Fibroblast of peridontal ligament (primary cell): Measurements from ENCODE around the gene KIF6.
"Not testable (repeated sequence)": the region's sequence is repeated elsewhere in the genome, so short reads cannot be mapped to it uniquely, and the experiment has no call there.

Source experiments
- DNase-seq: peaks from one replicate; pipeline ENCODE4 v3.0.0-alpha.2; 2010; ENCODE audit errors: extremely low read depth

KIF6 gene

GRCh38 chr6:39724787-39725631 is at the start of gene KIF6:
Gene KIF6 (minus strand): TSS chr6:39725408. CDS start chr6:39725310, 98 bp downstream.
- DNase-seq = peak; percentile 80

DNA sequence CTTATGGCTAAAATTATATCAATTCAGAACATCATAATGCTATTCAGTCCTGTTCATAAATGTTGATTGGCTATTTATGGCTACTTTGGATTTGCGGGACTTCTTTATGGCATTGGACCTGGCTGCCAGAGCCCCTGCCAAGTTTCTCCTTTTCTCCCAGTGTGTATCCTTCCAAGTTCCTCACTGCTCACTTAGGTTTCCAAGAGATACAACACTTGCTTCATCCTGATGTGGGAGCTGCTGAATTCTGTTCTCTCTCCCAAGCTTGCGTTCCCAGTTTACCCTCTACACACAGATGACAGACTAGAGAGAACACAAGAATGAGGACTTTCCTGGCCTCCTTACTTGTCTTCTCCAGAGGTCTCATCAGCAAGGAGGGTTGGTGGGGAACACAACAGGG is 48.6 kb upstream of the KIF6 start:
- DNase-seq = no peak

GRCh38 chr6:39772559-39773273 is 47.5 kb upstream of the KIF6 start:
- DNase-seq = no peak

GRCh38 chr6:39770446-39770845 is 45.2 kb upstream of the KIF6 start:
- DNase-seq = no peak

GRCh38 chr6:39769012-39769411 is 43.8 kb upstream of the KIF6 start:
- DNase-seq = no peak

GRCh38 chr6:39765508-39766065 is 40.4 kb upstream of the KIF6 start:
- DNase-seq = no peak

DNA sequence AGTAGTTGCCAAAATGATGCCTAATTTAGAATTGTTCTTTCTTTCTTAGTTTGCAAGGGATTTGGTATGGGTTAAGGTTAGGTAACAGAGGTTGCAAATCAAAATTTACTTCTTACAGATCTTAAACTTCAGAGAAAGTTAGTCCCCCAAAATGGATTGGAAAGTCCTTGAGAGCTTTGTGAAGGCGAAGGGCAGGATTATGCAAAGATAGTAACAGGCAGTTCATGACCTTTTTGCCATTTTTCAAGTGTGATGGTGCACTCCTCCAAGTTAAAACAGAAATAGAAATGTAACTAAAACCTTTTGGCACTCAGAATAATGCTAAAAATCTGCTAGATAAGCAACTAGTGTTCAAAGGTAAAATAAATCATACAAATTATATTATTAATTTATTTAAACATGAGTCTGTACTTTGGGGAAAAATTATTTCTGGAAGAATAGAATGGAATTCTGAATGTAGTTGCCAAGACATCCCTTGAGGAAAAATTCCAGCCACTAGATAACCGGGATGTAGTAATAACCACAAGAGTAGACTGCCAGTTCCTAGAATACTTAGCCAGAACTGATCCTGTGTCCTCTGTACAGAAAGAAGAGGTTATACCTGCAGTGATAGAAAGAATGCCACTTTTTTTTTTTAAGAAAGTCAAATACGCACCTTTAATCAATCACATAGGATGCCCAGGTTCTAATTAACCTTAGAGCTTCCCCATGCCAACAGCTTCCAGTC is 35.2 kb upstream of the KIF6 start:
- DNase-seq = no peak

DNA sequence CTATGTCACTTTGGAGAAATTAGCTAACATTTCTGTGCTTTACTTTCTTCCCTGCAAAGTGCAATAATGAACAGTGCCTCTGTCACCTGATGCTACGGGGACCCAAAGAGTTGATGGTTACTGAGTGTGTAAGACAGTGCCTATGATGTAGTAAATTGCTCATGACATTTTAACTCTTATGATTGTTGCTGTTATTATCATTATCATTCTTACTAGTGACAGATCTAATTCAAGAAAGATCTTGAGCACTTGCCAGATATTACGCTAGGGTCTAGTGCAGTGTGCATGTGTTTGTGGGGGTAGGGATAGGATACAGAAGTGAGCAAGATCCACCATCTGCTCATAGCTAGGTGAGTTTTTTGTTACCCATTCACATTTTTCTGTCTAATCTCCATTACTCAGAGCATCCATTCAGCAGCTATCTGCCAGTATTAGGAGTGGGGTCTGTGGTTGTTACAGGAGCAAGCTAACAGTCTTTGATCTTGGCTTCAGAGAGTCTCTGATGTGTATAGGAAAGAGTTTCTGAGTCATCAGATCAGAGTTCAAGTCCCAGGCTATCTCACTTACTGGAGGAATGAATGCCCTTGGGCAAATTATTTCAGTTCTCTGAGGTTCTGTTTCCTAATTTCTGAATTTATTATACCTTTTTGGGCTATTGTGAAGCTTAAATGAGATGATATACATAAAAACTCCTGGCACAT is 33.8 kb upstream of the KIF6 start:
- DNase-seq = no peak

DNA sequence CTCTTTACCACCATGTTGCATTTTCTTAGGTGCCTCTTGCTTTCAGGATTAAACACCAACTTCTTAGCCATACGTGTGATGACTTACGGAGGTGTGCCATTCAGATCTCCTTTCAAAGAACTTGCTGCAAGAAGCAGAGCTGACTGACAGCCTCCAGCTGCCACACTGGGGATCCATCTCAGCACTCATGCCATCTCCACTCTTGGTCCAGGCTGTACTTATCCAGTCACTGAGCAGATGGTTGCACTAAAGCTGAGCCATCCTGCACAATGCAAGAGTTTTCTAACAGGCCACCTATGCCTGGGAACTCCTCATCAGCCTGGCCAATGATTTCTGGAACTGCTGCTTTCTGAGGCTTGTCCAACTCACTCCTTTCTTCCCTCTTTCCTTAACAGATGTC is 31.4 kb upstream of the KIF6 start:
- DNase-seq = no peak

DNA sequence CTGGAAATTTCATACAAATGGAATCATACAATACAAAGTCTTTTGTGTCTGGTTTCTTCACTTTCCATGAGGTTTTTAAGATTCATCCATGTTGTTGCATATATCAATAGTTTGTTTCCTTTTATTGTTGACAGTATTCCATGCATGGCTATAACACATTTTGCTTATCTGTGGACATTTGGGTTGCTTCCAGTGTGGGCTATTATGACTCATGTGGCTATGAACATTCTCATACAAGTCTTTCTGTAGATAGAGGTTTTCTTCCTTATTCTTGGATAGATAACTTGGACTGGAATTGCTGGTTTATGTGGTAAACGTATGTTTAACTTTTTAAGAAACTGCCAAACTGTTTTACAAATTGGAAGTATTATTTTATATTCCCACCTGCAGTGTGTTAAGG is 30.0 kb upstream of the KIF6 start:
- peak; percentile 34 for DNase-seq

- no peak for DNase-seq
These were observed 29.4 kb upstream of the KIF6 start for GRCh38 chr6:39754514-39755115.

GRCh38 chr6:39753725-39754045 is 28.5 kb upstream of the KIF6 start:
- DNase-seq = peak; percentile 24

- no peak for DNase-seq
These were observed 27.9 kb upstream of the KIF6 start for GRCh38 chr6:39752835-39753724.

- DNase-seq = no peak
These were observed 21.6 kb upstream of the KIF6 start for GRCh38 chr6:39746795-39747194.

- DNase-seq = no peak
These were observed 8.5 kb upstream of the KIF6 start for GRCh38 chr6:39733704-39734103.

- no peak for DNase-seq
These were observed 6.4 kb upstream of the KIF6 start for GRCh38 chr6:39731565-39731964.

- no peak for DNase-seq
These were observed 4.7 kb upstream of the KIF6 start for GRCh38 chr6:39729945-39730344.

DNA sequence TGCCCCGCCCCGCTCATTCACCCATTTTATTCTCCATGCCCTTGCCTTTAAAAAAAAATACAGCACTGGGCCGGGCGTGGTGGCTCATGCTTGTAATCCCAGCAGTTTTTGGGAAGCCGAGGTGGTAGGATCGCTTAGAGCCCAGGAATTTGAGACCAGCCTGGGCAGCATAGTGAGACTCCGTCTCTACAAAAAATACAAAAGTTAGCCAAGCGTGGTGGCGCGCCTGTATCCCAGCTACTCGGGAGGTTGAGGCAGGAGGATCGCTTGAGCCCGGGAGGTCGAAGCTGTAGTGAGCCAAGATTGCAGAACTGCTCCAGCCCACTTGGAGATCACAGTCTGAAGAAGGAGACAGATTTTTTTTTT is 407 bp upstream of the KIF6 start:
- DNase-seq = no peak

- DNase-seq = not testable (repeated sequence)
These were observed 1.9 kb downstream of the KIF6 start for GRCh38 chr6:39723350-39723749.

- DNase-seq = no peak
These were observed 10.4 kb downstream of the KIF6 start for GRCh38 chr6:39714802-39715201.
